Body of pancreas (tissue), 4 donors: Measurements from ENCODE around the gene SCYGR4.

ENCODE experiments used
- POLR2A ChIP-seq, 3 donors: fragments of 450-650 bp; IDR thresholded peaks; one replicate each; pipeline ENCODE4 v1.6.1; 2016; ENCODE audit warnings: antibody characterized with exemption in 3 of 3, mild to moderate bottlenecking in 2 of 3
- TF ChIP-seq, protein P1 (sequence below), 7 experiments: fragments of 450-650 bp in 4 of 7; fragments of 200-600 bp in 3 of 7; sonication (generic) in 3 of 7; IDR thresholded peaks; one replicate each; pipeline ENCODE4 v1.5.1; 2016 to 2019; ENCODE audit warnings: antibody characterized with exemption in 7 of 7

DNA sequence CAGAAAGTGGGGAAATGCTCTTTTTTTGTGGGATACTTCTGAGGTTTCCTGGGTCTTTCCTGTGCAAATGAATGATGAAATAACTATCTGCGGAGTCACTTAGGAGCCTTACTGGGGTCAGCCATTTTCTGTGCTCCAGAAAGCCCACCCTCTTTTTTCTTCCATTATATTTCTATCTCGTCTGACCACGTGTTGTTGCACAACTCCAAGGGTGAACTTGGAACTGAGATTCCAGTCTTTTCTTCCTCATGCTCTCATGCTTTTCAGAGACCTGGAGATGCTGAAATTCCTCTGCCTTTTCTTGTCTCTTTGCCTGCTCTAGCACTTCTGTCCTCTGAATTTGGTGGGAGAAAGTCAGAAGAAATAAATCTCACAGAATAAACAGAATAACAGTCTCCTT, 44.5 kb downstream of the SCYGR4 start:
- TF ChIP-seq, protein P1, sequence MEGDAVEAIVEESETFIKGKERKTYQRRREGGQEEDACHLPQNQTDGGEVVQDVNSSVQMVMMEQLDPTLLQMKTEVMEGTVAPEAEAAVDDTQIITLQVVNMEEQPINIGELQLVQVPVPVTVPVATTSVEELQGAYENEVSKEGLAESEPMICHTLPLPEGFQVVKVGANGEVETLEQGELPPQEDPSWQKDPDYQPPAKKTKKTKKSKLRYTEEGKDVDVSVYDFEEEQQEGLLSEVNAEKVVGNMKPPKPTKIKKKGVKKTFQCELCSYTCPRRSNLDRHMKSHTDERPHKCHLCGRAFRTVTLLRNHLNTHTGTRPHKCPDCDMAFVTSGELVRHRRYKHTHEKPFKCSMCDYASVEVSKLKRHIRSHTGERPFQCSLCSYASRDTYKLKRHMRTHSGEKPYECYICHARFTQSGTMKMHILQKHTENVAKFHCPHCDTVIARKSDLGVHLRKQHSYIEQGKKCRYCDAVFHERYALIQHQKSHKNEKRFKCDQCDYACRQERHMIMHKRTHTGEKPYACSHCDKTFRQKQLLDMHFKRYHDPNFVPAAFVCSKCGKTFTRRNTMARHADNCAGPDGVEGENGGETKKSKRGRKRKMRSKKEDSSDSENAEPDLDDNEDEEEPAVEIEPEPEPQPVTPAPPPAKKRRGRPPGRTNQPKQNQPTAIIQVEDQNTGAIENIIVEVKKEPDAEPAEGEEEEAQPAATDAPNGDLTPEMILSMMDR (IDR thresholded peaks at IDR 0.05) = no peak
- TF ChIP-seq POLR2A (IDR thresholded peaks at IDR 0.05) = no peak
